ENCODE measurements around the gene ENTHD1.

- TF ChIP-seq CTCF (IDR thresholded peaks at IDR 0.05) (no peak), POLR2A (IDR thresholded peaks at IDR 0.05) (no peak)
Observed at GRCh38 chr22:39939830-39940229, 46.3 kb upstream of the ENTHD1 start.

All from breast epithelium (tissue), 3 donors.